GM12878 (cell line): ENCODE data around the gene HOXD11.

Source experiments
- CREM ChIP-seq: IDR thresholded peaks from 2 replicates; pipeline ENCODE4 v1.6.1; 2014; ENCODE audit warnings: antibody characterized with exemption, low read depth
- FOXM1 ChIP-seq: IDR thresholded peaks from 2 replicates; pipeline ENCODE4 v1.6.1; 2012; ENCODE audit warnings: low read depth, mild to moderate bottlenecking, inconsistent platforms, low read length, moderate library complexity
- NFIC ChIP-seq: IDR thresholded peaks from 2 replicates; pipeline ENCODE4 v1.6.1; 2012; ENCODE audit warnings: low read depth, mild to moderate bottlenecking, inconsistent platforms, low read length, moderate library complexity
- POU2F2 ChIP-seq: IDR thresholded peaks from 3 replicates; pipeline ENCODE4 v1.6.1; 2011; ENCODE audit warnings: low read depth, mild to moderate bottlenecking, low read length, borderline replicate concordance
- TF ChIP-seq, protein P1 (sequence below), 3 experiments: IDR thresholded peaks in 2 of 3; conservative IDR thresholded peaks in 1 of 3; 2 replicates each; pipeline ENCODE4 v1.5.1; 2011; ENCODE audit warnings: low read depth in 3 of 3, low read length in 3 of 3, mild to moderate bottlenecking in 3 of 3, control low read depth in 2 of 3, moderate library complexity in 2 of 3, inconsistent platforms in 1 of 3, mixed read lengths in 1 of 3; ENCODE audit not compliant: control insufficient read depth in 2 of 3, insufficient read depth in 1 of 3; ENCODE audit errors: extremely low read depth in 1 of 3
- TF ChIP-seq, protein P2 (sequence below): fragments of 450-650 bp; IDR thresholded peaks from 2 replicates; pipeline ENCODE4 v1.6.1; 2016; ENCODE audit warnings: mild to moderate bottlenecking, moderate library complexity, borderline replicate concordance

DNA sequence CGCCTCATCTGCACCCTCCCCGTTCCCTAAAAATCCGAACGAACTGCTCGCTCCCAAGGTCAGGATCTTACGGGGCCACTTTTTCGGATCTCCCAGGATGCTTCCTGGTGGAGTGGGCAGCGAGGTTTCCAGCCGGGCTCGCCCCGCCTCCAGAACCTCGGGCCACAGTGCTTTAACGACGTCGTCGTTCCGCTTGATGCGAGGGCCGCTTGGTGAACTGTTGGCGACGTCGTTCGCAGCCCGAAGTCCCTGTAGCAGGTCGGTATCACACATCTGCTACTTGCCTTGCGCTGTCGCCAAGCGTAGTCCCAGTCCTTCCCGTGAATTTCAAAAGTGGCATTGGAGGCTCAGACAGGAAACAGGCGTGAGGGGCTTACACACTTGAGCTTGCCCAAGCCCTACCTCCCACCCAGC is 38.7 kb upstream of the HOXD11 start:
- TF ChIP-seq FOXM1 (no peak), POU2F2 (no peak), CREM (no peak), NFIC (no peak)
- TF ChIP-seq, protein P1, sequence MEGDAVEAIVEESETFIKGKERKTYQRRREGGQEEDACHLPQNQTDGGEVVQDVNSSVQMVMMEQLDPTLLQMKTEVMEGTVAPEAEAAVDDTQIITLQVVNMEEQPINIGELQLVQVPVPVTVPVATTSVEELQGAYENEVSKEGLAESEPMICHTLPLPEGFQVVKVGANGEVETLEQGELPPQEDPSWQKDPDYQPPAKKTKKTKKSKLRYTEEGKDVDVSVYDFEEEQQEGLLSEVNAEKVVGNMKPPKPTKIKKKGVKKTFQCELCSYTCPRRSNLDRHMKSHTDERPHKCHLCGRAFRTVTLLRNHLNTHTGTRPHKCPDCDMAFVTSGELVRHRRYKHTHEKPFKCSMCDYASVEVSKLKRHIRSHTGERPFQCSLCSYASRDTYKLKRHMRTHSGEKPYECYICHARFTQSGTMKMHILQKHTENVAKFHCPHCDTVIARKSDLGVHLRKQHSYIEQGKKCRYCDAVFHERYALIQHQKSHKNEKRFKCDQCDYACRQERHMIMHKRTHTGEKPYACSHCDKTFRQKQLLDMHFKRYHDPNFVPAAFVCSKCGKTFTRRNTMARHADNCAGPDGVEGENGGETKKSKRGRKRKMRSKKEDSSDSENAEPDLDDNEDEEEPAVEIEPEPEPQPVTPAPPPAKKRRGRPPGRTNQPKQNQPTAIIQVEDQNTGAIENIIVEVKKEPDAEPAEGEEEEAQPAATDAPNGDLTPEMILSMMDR (IDR thresholded peaks at IDR 0.05 in 2 of 3, conservative IDR thresholded peaks at IDR 0.05 in 1 of 3; ENCODE audit: control insufficient read depth in 2 of 3, extremely low read depth in 1 of 3, insufficient read depth in 1 of 3, low read depth in 3 of 3, low read length in 3 of 3) = no peak
- TF ChIP-seq, protein P2, sequence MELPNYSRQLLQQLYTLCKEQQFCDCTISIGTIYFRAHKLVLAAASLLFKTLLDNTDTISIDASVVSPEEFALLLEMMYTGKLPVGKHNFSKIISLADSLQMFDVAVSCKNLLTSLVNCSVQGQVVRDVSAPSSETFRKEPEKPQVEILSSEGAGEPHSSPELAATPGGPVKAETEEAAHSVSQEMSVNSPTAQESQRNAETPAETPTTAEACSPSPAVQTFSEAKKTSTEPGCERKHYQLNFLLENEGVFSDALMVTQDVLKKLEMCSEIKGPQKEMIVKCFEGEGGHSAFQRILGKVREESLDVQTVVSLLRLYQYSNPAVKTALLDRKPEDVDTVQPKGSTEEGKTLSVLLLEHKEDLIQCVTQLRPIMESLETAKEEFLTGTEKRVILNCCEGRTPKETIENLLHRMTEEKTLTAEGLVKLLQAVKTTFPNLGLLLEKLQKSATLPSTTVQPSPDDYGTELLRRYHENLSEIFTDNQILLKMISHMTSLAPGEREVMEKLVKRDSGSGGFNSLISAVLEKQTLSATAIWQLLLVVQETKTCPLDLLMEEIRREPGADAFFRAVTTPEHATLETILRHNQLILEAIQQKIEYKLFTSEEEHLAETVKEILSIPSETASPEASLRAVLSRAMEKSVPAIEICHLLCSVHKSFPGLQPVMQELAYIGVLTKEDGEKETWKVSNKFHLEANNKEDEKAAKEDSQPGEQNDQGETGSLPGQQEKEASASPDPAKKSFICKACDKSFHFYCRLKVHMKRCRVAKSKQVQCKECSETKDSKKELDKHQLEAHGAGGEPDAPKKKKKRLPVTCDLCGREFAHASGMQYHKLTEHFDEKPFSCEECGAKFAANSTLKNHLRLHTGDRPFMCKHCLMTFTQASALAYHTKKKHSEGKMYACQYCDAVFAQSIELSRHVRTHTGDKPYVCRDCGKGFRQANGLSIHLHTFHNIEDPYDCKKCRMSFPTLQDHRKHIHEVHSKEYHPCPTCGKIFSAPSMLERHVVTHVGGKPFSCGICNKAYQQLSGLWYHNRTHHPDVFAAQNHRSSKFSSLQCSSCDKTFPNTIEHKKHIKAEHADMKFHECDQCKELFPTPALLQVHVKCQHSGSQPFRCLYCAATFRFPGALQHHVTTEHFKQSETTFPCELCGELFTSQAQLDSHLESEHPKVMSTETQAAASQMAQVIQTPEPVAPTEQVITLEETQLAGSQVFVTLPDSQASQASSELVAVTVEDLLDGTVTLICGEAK = no peak
